Type B pancreatic cell (in vitro differentiated cells): ENCODE data around the gene TPD52L1. TPM values are rescaled to one million over a fixed set of nuclear protein-coding genes. Genes with fewer than 3 reads are reported as not detected.

Experiments
- DNase-seq: peaks from one replicate; pipeline ENCODE4 v3.0.0; 2021; ENCODE audit warnings: mixed read lengths; ENCODE audit not compliant: unreplicated experiment; ENCODE audit errors: extremely low spot score
- H3K27ac Mint-ChIP-seq: 2 replicates; pipeline ENCODE4 v1.8.0; 2021; ENCODE audit warnings: mild to moderate bottlenecking, mixed read lengths
- H3K27me3 Mint-ChIP-seq: 2 replicates; pipeline ENCODE4 v1.8.0; 2021; ENCODE audit warnings: mixed read lengths
- H3K36me3 Mint-ChIP-seq: 2 replicates; pipeline ENCODE4 v1.8.0; 2021; ENCODE audit warnings: mixed read lengths
- H3K4me1 Mint-ChIP-seq: one replicate; pipeline ENCODE4 v1.8.0; 2021; ENCODE audit warnings: mixed read lengths; ENCODE audit not compliant: unreplicated experiment
- H3K4me3 Mint-ChIP-seq: 2 replicates; pipeline ENCODE4 v1.8.0; 2021; ENCODE audit warnings: mild to moderate bottlenecking, mixed read lengths
- H3K9me3 Mint-ChIP-seq: 2 replicates; pipeline ENCODE4 v1.8.0; 2021; ENCODE audit warnings: mixed read lengths
- total RNA-seq: library from RNA; stranded (reverse); gene quantifications from 2 replicates; pipeline ENCODE4 v1.2.1, GENCODE V29; 2021; ENCODE audit warnings: low replicate concordance
- TF ChIP-seq, protein P1 (sequence below): fragments of 200-600 bp; sonication (generic); conservative IDR thresholded peaks from 2 replicates; pipeline ENCODE4 v1.5.0; 2021; ENCODE audit warnings: antibody characterized with exemption, mild to moderate bottlenecking

The TPD52L1 gene
- total RNA-seq, 1 donor from 2014 or later, result 80.4 TPM

DNA sequence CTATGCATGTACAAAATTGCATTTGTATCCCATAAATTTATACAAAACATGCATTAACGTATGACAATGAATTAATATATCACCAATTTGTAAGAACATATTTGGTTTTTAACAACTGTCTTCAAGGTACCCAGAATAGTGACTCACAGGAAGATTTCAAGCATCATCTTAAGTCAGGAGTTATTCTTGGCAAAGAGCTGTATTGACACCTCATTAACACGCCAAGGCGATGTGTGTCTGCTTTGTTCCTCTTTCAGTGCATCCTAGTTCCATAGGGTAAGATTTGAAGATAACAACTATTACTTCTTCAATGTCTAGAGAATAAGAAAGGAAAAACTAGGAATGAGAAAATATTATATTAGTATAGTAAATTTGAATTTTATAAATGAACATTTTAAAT lies 35.8 kb upstream of the TPD52L1 start:
- TF ChIP-seq, protein P1, sequence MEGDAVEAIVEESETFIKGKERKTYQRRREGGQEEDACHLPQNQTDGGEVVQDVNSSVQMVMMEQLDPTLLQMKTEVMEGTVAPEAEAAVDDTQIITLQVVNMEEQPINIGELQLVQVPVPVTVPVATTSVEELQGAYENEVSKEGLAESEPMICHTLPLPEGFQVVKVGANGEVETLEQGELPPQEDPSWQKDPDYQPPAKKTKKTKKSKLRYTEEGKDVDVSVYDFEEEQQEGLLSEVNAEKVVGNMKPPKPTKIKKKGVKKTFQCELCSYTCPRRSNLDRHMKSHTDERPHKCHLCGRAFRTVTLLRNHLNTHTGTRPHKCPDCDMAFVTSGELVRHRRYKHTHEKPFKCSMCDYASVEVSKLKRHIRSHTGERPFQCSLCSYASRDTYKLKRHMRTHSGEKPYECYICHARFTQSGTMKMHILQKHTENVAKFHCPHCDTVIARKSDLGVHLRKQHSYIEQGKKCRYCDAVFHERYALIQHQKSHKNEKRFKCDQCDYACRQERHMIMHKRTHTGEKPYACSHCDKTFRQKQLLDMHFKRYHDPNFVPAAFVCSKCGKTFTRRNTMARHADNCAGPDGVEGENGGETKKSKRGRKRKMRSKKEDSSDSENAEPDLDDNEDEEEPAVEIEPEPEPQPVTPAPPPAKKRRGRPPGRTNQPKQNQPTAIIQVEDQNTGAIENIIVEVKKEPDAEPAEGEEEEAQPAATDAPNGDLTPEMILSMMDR, result no peak
- Mint-ChIP-seq H3K27me3 (no peaks in the 10 kb centered on the region), H3K27ac (no peak overlapping the region), H3K9me3 (no peaks in the 10 kb centered on the region), H3K4me3 (no peak overlapping the region), H3K4me1 (no peaks in the 10 kb centered on the region), H3K36me3 (no peaks in the 10 kb centered on the region)
- no peak for DNase-seq

DNA sequence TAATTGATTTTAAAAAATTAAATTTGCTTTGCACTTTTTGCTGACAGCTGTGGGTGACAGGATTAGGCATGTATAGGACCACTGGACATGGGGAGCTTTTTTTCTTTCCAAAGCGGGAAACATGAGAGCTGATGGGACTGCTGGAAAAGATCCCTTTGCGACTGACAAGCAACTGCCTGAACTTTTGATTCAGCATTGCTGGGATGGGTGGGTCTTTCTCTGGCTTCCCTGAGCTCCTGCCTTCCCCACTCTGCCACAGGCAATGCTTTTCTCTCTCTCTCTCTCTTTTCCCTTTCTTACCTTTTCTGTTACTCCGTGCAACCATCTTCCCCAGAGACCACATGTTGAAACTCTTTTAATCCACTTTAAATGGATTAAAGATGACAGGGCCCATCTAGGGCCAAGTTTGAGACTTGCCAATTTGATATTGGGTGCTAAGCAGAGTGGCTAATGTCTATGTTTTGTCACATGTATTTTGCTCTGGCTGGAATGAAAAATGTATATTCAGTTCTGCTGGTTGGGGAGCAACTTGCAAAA lies 33.5 kb upstream of the TPD52L1 start:
- Mint-ChIP-seq H3K9me3 (peaks cover 3% of the 10 kb centered on the region), H3K4me1 (peaks cover 8% of the 10 kb centered on the region), H3K27me3 (no peaks in the 10 kb centered on the region), H3K36me3 (no peaks in the 10 kb centered on the region), H3K4me3 (no peak overlapping the region), H3K27ac (no peak overlapping the region)
- TF ChIP-seq, protein P1, result no peak
- DNase-seq, result no peak

DNA sequence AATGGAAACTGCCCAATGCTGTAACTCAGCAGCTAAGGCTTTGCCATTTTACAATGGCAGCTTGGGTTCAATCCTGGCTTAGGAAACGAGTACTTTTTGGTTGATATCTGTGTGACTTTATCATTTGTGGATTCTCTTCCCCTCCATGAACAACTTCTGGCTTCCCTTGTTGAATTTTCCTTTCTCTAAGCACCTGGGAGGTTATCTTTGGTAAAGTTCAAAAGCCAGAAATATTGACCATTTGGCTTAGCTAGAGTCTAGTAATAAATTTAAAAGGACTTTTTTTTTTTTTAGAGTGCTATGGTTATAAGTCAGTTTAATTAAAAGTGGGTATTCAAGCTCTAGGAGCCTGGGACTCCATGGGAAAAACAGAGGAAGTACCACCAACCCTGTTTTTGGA lies 31.7 kb upstream of the TPD52L1 start:
- Mint-ChIP-seq H3K4me3 (no peak overlapping the region), H3K27me3 (no peaks in the 10 kb centered on the region), H3K27ac (no peak overlapping the region), H3K4me1 (peaks cover 8% of the 10 kb centered on the region), H3K9me3 (peaks cover 7% of the 10 kb centered on the region), H3K36me3 (no peaks in the 10 kb centered on the region)
- DNase-seq, result no peak
- TF ChIP-seq, protein P1, result no peak

DNA sequence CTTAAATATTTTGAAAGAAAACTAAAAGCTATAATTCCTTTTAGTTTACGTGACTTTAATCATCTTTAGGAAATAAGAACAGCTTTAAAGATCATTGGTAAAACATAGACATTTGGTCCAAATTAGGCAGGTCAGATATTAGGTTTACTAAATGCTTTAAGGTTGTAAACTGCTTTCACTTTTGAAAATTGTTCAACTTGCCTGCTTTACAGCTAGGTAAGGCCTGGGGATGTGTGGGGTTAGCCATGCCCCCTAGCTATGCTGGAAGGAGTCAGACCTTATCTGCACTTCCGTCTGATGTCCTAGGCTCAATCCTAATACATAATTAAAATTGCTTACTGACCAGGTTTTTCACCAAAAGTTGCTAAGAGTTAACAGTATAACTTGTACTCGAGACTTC lies 30.5 kb upstream of the TPD52L1 start:
- Mint-ChIP-seq H3K27me3 (no peaks in the 10 kb centered on the region), H3K9me3 (peaks cover 13% of the 10 kb centered on the region), H3K27ac (no peak overlapping the region), H3K4me1 (peaks cover 8% of the 10 kb centered on the region), H3K36me3 (no peaks in the 10 kb centered on the region), H3K4me3 (no peak overlapping the region)
- TF ChIP-seq, protein P1, result no peak
- no peak for DNase-seq

DNA sequence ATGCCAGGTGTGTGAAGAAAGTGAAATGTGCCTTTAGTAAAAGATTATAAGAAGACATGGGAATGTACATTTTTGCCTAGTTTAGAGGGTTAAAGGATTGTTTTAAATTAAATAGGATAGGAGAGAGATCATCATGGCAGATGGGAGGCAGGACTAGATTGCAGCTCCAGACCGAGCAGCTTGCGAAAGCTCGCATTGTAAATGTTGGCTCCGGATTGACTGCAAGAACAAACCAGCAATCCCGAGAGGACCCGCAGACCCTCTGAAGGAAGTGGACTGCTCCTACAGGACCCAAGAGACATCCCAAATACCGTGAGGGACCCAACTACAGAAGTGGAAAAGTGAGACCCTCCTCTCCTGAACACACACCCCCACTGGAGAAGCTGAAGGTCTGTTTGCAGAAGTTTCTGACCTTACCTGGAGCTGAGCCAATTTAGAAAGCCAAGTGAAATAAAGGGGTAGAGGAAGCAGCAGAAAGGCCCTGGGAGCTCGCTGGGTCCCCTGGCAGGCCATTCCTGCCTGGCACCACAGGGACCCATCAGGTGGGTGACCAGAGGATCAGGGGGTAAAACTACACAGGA lies 30.0 kb upstream of the TPD52L1 start:
- DNase-seq, result no peak
- Mint-ChIP-seq H3K4me1 (peaks cover 8% of the 10 kb centered on the region), H3K4me3 (no peak overlapping the region), H3K9me3 (peaks cover 13% of the 10 kb centered on the region), H3K27me3 (no peaks in the 10 kb centered on the region), H3K27ac (no peak overlapping the region), H3K36me3 (no peaks in the 10 kb centered on the region)
- TF ChIP-seq, protein P1, result no peak
